NT2/D1 (cell line): ENCODE data around the gene BABAM1.

Experiments
- DNase-seq: peaks from one replicate; pipeline ENCODE4 v3.0.0-alpha.2; 2011; ENCODE audit warnings: low read depth, low spot score
- H3K27me3 ChIP-seq: 2 replicates; pipeline ENCODE4 v1.6.0; 2011; ENCODE audit warnings: mild to moderate bottlenecking; ENCODE audit not compliant: insufficient read length, insufficient read depth
- H3K36me3 ChIP-seq: 2 replicates; pipeline ENCODE4 v1.6.1; 2011; ENCODE audit warnings: mild to moderate bottlenecking, low read length, mixed read lengths; ENCODE audit not compliant: insufficient read depth, insufficient read length
- H3K4me1 ChIP-seq: 2 replicates; pipeline ENCODE4 v1.5.1; 2011; ENCODE audit not compliant: insufficient read depth, insufficient read length
- H3K4me3 ChIP-seq: 2 replicates; pipeline ENCODE4 v1.5.1; 2011; ENCODE audit warnings: low read depth; ENCODE audit not compliant: insufficient read length
- H3K9ac ChIP-seq: 2 replicates; pipeline ENCODE4 v1.6.0; 2011; ENCODE audit warnings: low read depth; ENCODE audit not compliant: insufficient read length
- H3K9me3 ChIP-seq: 2 replicates; pipeline ENCODE4 v1.5.1; 2011; ENCODE audit warnings: mild to moderate bottlenecking, low read length; ENCODE audit not compliant: insufficient read depth
- SUZ12 ChIP-seq: IDR thresholded peaks from 2 replicates; pipeline ENCODE4 v1.6.1; 2011; ENCODE audit not compliant: insufficient read length, insufficient read depth; ENCODE audit errors: extremely low read depth
- YY1 ChIP-seq: IDR thresholded peaks from 2 replicates; pipeline ENCODE4 v1.6.1; 2011; ENCODE audit not compliant: insufficient read length, insufficient read depth
- ZNF274 ChIP-seq: IDR thresholded peaks from 2 replicates; pipeline ENCODE4 v1.6.1; 2011; ENCODE audit warnings: mild to moderate bottlenecking, low read depth, low read length

Gene BABAM1

GRCh38 chr19:17322854-17323253, 55.6 kb downstream of the BABAM1 start:
- Histone ChIP-seq H3K27me3 (no peaks in the 10 kb centered on the region), H3K9ac (no peak overlapping the region), H3K4me1 (peaks cover 24% of the 10 kb centered on the region), H3K36me3 (peaks cover 60% of the 10 kb centered on the region), H3K4me3 (no peak overlapping the region), H3K9me3 (no peaks in the 10 kb centered on the region)
- no peak for TF ChIP-seq SUZ12
- no peak for TF ChIP-seq ZNF274
- TF ChIP-seq YY1 = no peak
- DNase-seq = no peak

GRCh38 chr19:17323300-17323963, 56.2 kb downstream of the BABAM1 start:
- DNase-seq = no peak
- Histone ChIP-seq H3K4me3 (no peak overlapping the region), H3K9me3 (no peaks in the 10 kb centered on the region), H3K36me3 (peaks cover 60% of the 10 kb centered on the region), H3K27me3 (no peaks in the 10 kb centered on the region), H3K4me1 (peaks cover 24% of the 10 kb centered on the region), H3K9ac (no peak overlapping the region)
- TF ChIP-seq ZNF274 = no peak
- TF ChIP-seq YY1 = no peak
- TF ChIP-seq SUZ12 = no peak

- TF ChIP-seq SUZ12 (no peak), ZNF274 (no peak), YY1 (no peak)
- Histone ChIP-seq H3K4me3 (no peak overlapping the region), H3K4me1 (peaks cover 26% of the 10 kb centered on the region), H3K36me3 (peaks cover 56% of the 10 kb centered on the region), H3K9ac (peak overlapping the region; percentile 66), H3K27me3 (no peaks in the 10 kb centered on the region), H3K9me3 (no peaks in the 10 kb centered on the region)
- no peak for DNase-seq
Measured at GRCh38 chr19:17323964-17324332, 56.7 kb downstream of the BABAM1 start.

GRCh38 chr19:17324357-17325114, 57.3 kb downstream of the BABAM1 start:
- no peaks in the 10 kb centered on the region for H3K27me3 ChIP-seq
- no peak for TF ChIP-seq YY1
- no peak for TF ChIP-seq ZNF274
- no peak for TF ChIP-seq SUZ12
- peaks cover 31% of the 10 kb centered on the region for H3K4me1 ChIP-seq
- H3K9me3 ChIP-seq = no peaks in the 10 kb centered on the region
- no peak overlapping the region for H3K4me3 ChIP-seq
- DNase-seq = no peak
- H3K9ac ChIP-seq = peak overlapping the region; percentile 66
- H3K36me3 ChIP-seq = peaks cover 54% of the 10 kb centered on the region

GRCh38 chr19:17325133-17325532, 57.9 kb downstream of the BABAM1 start:
- no peak overlapping the region for H3K4me3 ChIP-seq
- no peaks in the 10 kb centered on the region for H3K9me3 ChIP-seq
- H3K4me1 ChIP-seq = peaks cover 33% of the 10 kb centered on the region
- no peaks in the 10 kb centered on the region for H3K27me3 ChIP-seq
- no peak for DNase-seq
- TF ChIP-seq SUZ12 = no peak
- TF ChIP-seq YY1 = no peak
- TF ChIP-seq ZNF274 = no peak
- peaks cover 53% of the 10 kb centered on the region for H3K36me3 ChIP-seq
- peak overlapping the region; percentile 42 for H3K9ac ChIP-seq

- no peak for DNase-seq
- Histone ChIP-seq H3K9ac (peak overlapping the region; percentile 47), H3K4me1 (peaks cover 31% of the 10 kb centered on the region), H3K9me3 (no peaks in the 10 kb centered on the region), H3K36me3 (peaks cover 53% of the 10 kb centered on the region), H3K4me3 (no peak overlapping the region), H3K27me3 (no peaks in the 10 kb centered on the region)
- TF ChIP-seq SUZ12 = no peak
- no peak for TF ChIP-seq YY1
- TF ChIP-seq ZNF274 = no peak
Measured at GRCh38 chr19:17325881-17326594, 58.8 kb downstream of the BABAM1 start.

- DNase-seq = no peak
- Histone ChIP-seq H3K27me3 (no peaks in the 10 kb centered on the region), H3K4me3 (peak overlapping the region; percentile 55)
Measured at GRCh38 chr19:17326595-17326966, 59.3 kb downstream of the BABAM1 start.

More at GRCh38 chr19:17326595-17326966, 59.3 kb downstream of the BABAM1 start:
- no peaks in the 10 kb centered on the region for H3K9me3 ChIP-seq
- H3K36me3 ChIP-seq = peaks cover 52% of the 10 kb centered on the region
- peaks cover 30% of the 10 kb centered on the region for H3K4me1 ChIP-seq
- TF ChIP-seq ZNF274 (no peak), YY1 (no peak), SUZ12 (no peak)
- peak overlapping the region; percentile 73 for H3K9ac ChIP-seq
